HG03280 (cell line): ENCODE results near the gene FOXP1.
"Not testable (repeated sequence)": the region's sequence is repeated elsewhere in the genome, so short reads cannot be mapped to it uniquely, and the experiment has no call there.

ENCODE experiments used
- ATAC-seq: cut with Tn5 transposase; IDR thresholded peaks from one replicate; pipeline ENCODE4 v1.9.1; 2021; ENCODE audit warnings: mild to moderate bottlenecking, moderate library complexity; ENCODE audit not compliant: unreplicated experiment

Gene FOXP1

DNA sequence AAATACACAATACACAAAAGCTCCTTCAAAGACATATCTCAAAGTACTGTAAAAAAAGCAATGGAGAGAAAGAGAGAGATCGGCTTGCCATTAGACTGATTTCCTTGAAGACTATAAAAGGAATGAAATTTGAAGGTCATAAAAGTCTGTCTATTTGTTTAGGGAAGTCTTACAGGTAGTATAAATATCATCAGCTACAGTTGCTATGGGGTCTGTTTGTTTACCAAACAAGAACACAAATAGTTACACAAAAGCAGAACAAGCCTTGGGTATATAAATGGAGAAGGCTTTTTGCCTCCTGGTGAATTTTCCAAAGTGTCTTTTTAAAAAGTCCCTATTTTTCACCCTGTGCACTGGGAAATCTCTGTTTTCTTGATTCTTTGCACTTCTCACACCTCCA is 552.3 kb downstream of the FOXP1 start:
- ATAC-seq, result no peak

GRCh38 chr3:71030748-71031147 is 552.8 kb downstream of the FOXP1 start:
- no peak for ATAC-seq

- no peak for ATAC-seq
Observed at GRCh38 chr3:71029770-71030169, 553.8 kb downstream of the FOXP1 start.

DNA sequence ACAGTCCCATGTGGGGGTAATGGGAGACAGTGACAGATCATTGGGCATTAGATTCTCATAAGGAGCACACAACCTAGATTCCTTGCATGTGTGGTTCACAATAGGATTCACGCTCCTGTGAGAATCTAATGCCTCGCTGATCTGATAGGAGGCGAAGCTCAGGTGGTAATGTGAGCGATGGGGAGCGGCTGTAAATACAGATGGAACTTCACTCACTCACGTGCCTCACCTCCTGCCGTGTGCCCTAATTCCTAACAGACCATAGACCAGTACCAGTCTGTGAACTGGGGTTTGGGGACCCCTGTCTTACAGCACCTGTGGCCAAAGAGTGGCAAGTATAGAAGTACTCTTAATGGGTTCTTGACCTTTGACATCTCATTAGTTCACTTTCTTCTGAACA is 554.7 kb downstream of the FOXP1 start:
- no peak for ATAC-seq

DNA sequence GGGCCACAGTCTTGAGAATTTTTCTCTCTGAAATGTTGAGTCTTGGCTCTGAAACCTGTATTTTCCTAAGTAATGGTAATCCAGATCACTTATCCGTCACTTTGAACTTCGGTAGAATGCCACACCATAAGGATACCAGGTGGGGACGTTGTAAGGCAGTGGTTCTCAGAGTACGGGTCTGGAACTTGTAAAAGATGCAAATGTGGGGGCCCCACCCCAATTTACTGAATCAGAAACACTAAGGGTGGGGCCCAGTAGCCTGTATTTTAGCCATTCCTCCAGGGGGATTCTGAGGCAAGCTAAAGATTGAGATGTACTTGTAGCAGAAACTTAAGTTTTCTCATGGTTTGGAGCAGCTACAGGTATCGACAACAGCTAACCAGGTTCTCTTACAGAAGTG is 555.3 kb downstream of the FOXP1 start:
- no peak for ATAC-seq

DNA sequence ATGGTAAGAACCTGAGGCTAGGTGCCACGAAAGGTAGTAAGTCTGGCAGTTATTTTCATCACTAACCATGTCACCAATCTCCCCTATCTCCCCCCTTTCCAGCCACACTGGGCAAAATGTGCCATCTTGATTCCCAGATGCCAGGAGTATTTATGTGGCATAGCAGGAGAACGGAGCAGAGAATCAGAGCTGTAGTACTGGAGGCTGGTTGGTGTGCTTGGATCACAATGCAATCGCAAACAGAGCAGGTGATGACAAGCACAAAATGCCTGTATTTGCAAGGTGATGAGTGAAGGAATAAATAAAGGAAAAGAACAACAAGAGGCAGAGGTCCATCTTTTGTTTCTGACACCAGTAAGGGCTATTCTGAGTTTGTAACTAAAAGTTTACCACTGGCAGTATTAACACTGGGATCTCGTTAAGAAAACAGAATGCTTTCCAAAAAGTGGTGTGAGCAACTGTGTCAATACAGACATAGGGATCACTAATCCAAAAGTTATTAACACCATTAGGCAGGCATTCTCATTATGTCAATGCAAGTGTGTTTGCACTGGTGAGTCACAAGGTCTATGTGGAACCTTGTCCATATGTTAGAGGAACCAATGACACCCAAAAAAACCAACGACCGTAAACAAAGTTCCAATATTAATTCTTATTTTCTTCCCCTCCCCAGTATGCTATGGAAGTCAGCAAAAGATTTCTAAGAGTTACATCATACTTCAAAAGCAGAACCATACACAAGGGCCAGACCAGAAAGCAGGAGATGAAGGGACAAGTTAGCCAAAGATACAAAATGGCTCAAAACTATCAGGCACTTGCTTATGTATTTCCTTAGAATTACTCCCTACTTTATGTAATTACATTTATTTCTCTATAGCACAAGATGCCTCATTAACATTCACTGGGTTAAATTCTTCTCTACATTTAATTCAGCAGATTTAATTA is 556.6 kb downstream of the FOXP1 start:
- ATAC-seq, result no peak

DNA sequence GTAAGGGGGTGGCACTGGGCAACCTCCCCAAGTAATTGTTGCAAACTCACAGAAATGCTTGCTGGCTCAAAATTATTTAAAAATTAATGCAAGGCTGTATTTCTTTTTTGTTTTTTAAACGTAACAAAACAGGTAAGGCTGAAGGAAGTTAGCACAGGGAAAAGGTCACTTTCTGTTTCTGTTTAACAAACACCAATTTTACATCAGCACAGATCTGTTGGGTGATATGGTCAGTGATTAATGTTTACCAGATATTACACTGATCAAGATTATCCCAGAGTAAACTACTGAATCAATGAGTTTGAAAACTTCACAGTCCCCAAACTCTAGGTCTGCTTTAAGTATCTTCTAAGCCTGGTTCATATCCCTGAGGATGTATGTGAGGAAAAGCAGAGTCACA is 558.0 kb downstream of the FOXP1 start:
- ATAC-seq, result no peak

DNA sequence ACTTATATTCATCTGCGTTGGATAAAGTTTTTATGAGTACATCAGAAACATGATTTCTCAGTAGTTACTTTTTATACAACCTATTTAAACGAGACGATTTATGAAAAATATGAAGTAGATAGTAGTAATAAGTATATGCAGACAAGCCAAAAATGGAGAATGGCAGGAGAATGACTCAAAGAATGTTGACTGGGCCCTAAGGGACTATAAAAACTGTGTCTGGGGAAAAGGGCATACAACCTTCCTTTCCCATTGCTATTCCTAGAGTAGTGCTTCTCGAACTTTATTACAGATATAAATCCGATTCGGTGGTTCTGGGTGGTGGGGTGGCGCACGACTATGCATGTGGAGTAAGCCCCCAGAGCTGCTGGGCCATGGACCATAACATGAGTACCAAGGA is 558.5 kb downstream of the FOXP1 start:
- ATAC-seq, result no peak

- ATAC-seq, result no peak
Observed at GRCh38 chr3:71022551-71023335, 560.8 kb downstream of the FOXP1 start.

GRCh38 chr3:71018799-71019198 is 564.7 kb downstream of the FOXP1 start:
- ATAC-seq, result no peak

DNA sequence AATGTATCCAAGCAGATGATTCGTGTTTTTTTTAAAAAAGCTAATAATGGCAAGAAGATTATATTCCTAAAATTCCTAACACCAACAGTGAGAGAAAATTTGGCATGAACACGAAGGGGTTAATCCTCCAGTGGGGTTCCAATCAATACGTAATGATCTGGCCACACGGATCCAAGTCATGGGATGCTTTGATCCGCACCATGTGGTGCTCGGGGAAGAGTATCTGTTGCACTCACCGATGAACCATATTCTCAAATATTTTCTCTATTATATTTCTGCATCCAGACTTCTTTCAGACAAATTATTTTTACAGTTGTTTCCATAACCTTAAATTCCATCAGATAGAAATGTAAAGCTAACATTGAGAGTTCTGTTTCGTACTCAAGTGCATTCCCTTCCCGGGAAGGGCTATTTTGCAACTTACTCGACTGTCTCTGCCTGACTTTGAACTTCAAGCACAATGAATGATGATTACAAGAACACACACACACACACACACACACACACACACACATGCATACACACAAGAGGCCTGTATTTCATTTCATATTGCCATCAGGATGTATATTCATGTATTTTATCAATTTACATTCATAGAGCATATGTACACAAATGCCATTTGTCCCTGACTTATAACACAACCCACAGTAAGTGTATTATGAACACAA is 567.2 kb downstream of the FOXP1 start:
- ATAC-seq, result no peak

DNA sequence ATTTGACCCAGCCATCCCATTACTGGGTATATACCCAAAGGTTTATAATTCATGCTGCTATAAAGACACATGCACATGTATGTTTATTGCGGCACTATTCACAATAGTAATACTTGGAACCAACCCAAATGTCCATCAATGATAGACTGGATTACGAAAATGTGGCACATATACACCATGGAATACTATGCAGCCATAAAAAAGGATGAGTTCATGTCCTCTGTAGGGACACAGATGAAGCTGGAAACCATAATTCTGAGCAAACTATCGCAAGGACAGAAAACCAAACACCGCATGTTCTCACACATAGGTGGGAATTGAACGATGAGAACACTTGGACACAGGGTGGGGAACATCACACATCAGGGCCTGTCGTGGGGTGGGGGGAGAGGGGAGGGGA is 568.9 kb downstream of the FOXP1 start:
- ATAC-seq, result not testable (repeated sequence)

- no peak for ATAC-seq
Observed at GRCh38 chr3:71012971-71013370, 570.6 kb downstream of the FOXP1 start.

- peak; percentile 25 for ATAC-seq
Observed at GRCh38 chr3:71011565-71012287, 571.8 kb downstream of the FOXP1 start.

- peak; percentile 39 for ATAC-seq
Observed at GRCh38 chr3:71010726-71011455, 572.6 kb downstream of the FOXP1 start.

DNA sequence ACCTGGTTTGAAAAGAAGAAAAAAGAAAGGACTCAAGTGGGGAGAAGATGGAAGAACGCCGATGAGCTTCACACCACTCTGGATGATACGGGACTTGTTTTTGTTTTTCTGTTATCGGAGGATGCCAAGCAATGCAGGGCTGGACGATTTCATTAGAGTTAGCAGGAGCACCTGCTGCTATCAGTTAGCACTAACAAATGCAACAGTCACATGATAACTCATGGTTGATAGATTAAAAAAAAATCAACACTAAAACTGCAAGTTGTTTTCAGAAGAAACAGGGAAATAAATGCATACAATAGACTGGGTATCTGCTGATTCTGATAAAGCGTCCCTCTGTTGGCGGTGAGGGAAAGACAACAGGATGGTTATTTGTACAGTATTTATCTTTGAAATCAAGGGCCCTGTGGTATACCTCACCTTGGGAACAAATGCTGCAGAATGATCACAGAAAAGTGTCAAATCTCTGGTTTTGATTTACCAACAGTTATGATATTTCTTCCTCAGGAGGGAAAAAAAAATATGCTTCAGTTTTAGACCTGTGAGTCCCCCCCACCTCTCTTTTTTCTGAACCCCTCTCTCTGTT is 575.1 kb downstream of the FOXP1 start:
- no peak for ATAC-seq

DNA sequence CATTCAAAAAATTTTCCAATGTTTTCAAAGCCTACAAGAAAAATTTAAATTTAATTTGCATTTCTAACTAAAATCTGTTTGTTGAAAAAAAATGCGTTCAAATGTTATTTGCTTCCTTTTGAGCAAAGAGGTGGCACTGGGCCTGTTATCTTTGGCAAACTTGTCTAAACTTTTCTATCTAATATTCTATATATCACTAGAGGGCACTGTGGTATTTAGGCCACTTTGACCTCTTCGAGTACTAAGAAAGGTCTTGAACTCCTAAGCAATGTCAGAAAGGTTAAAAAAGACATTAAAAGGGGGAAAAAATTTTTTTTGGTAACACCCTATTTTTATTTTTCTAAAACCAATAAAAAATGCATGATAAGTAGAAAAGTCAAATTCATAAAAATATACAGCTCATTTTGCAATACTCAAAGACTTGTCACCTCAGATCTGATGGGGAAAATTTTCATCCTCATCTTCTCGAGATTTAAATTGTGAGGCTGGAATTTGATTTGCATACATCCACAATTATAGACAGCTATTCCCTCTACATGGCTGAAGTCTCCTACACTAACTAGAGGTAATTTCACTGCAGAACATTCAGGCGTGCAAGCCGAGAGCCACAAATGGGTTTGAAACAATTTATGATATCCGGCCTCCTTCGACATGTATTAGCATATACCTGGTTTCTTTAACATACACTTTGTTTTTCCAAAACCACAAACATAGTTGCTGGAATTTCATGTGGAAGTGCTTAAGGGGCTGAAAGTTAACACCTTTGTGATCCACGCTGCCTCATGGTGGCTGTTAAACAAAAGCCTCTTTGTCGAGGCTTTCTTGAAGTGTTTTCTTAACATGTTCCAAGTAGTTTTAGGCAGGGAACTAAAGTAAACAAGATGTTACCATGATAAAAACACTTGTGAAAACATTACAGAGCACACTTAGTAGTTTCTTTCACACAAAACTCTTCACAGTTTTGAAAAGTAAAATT is 576.4 kb downstream of the FOXP1 start:
- peak; percentile 67 for ATAC-seq

DNA sequence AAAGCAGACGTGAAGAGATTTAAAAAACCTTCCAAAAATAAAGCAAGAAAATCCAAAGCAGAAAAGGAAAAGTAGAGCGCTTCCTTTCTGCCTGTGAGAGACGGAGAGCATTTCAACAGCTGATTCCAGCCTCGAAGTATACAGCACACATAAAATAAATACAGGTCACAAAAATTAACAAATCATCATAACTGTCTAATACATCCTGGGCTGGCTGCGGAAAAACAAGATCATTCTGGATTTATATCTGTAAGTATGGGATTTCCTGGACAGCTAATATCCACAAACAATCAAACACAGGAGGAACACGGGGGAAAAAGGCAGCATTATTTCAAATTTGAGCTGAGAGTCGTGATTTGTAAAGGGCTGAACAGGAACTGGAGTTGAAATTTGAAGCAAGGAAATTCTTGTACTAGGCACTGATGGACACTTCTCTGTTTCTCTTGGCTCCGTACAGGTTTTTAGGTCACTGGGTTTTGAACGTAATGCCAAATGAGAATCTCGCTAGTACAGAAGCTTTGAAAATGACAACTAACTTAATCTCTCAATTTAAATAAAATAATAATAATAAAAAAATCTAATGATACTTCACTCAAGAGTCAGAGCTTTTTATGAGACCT is 577.7 kb downstream of the FOXP1 start:
- ATAC-seq, result no peak
